Nephron (organoid): ENCODE measurements around the gene ASIC2.

Experiments used
- H3K27ac Mint-ChIP-seq, 3 experiments: 2 replicates each; pipeline ENCODE4 v1.8.0; 2020; ENCODE audit warnings: mixed read lengths in 3 of 3, mild to moderate bottlenecking in 2 of 3, moderate library complexity in 1 of 3
- H3K27me3 Mint-ChIP-seq: 2 replicates; pipeline ENCODE4 v1.8.0; 2021; ENCODE audit warnings: low read depth, mild to moderate bottlenecking, moderate library complexity, mixed read lengths
- H3K36me3 Mint-ChIP-seq: 2 replicates; pipeline ENCODE4 v1.8.0; 2020; ENCODE audit warnings: low read depth, mixed read lengths
- H3K4me1 Mint-ChIP-seq: 2 replicates; pipeline ENCODE4 v1.8.0; 2020; ENCODE audit warnings: mixed read lengths
- H3K4me3 Mint-ChIP-seq, 3 experiments: 2 replicates each; pipeline ENCODE4 v1.8.0; 2020; ENCODE audit warnings: mild to moderate bottlenecking in 3 of 3, mixed read lengths in 3 of 3, moderate library complexity in 2 of 3
- H3K9me3 Mint-ChIP-seq: 2 replicates; pipeline ENCODE4 v1.8.0; 2020; ENCODE audit warnings: mixed read lengths
- TF ChIP-seq, protein P1 (sequence below), 3 experiments: fragments of 200-600 bp; sonication (generic); IDR thresholded peaks; one replicate each; pipeline ENCODE4 v1.5.0; 2021; ENCODE audit warnings: antibody characterized with exemption in 3 of 3; ENCODE audit not compliant: unreplicated experiment in 3 of 3

The ASIC2 gene

GRCh38 chr17:33121272-33121671, 171.8 kb downstream of the ASIC2 start:
- Mint-ChIP-seq H3K36me3 (no peaks in the 10 kb centered on the region), H3K4me3 (no peak overlapping the region), H3K9me3 (no peaks in the 10 kb centered on the region), H3K27ac (no peak overlapping the region), H3K4me1 (peaks cover 24% of the 10 kb centered on the region), H3K27me3 (peaks cover 18% of the 10 kb centered on the region)
- TF ChIP-seq, protein P1, sequence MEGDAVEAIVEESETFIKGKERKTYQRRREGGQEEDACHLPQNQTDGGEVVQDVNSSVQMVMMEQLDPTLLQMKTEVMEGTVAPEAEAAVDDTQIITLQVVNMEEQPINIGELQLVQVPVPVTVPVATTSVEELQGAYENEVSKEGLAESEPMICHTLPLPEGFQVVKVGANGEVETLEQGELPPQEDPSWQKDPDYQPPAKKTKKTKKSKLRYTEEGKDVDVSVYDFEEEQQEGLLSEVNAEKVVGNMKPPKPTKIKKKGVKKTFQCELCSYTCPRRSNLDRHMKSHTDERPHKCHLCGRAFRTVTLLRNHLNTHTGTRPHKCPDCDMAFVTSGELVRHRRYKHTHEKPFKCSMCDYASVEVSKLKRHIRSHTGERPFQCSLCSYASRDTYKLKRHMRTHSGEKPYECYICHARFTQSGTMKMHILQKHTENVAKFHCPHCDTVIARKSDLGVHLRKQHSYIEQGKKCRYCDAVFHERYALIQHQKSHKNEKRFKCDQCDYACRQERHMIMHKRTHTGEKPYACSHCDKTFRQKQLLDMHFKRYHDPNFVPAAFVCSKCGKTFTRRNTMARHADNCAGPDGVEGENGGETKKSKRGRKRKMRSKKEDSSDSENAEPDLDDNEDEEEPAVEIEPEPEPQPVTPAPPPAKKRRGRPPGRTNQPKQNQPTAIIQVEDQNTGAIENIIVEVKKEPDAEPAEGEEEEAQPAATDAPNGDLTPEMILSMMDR (IDR thresholded peaks at IDR 0.05; ENCODE audit: unreplicated experiment in 3 of 3) = no peak

- no peak overlapping the region for H3K4me3 Mint-ChIP-seq
- H3K27me3 Mint-ChIP-seq = peaks cover 23% of the 10 kb centered on the region
- H3K27ac Mint-ChIP-seq = peak overlapping the region; percentile 15 to 64 (median 37)
- H3K36me3 Mint-ChIP-seq = no peaks in the 10 kb centered on the region
- H3K4me1 Mint-ChIP-seq = peaks cover 36% of the 10 kb centered on the region
- TF ChIP-seq, protein P1 (IDR thresholded peaks at IDR 0.05; ENCODE audit: unreplicated experiment in 3 of 3) = no peak
- H3K9me3 Mint-ChIP-seq = no peaks in the 10 kb centered on the region
Measured at GRCh38 chr17:33120103-33120502, 173.0 kb downstream of the ASIC2 start.

DNA sequence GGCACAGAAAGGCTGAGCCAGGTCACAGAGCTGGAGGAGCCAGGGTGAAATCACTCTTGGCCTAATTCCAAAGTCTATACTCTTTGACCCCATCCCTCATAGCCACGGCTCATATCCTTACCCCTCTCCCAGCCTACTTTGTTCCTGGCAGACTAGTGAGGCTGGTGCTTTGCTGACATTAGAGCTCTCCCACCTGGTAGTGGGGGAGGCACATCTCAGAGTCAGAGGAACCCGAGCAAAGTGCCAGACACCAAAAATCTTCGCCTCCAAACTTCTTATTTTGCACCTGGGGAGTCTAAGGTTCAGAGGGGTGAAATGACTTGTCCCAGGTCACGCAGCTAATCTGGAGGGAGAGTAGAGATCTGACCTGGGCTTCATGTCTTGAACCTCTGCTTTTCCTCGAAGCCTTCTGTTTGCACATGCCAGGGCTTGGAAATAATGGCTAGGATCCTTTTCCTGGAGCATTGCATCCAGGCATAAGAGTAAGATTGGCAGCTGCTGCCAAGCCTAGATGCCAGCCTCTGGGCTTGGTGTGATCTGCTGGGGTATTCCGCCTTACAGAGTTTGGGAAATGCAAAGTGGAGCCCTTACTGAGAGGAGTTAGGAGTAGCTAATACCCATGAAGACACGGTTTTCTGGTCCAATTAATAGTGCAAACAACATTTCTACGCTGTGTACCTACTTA, 174.6 kb downstream of the ASIC2 start:
- Mint-ChIP-seq H3K27ac (no peak overlapping the region), H3K9me3 (no peaks in the 10 kb centered on the region), H3K36me3 (no peaks in the 10 kb centered on the region), H3K27me3 (peaks cover 22% of the 10 kb centered on the region), H3K4me1 (peaks cover 43% of the 10 kb centered on the region), H3K4me3 (no peak overlapping the region)
- TF ChIP-seq, protein P1 (IDR thresholded peaks at IDR 0.05; ENCODE audit: unreplicated experiment in 3 of 3) = no peak

- Mint-ChIP-seq H3K9me3 (no peaks in the 10 kb centered on the region), H3K4me1 (peaks cover 52% of the 10 kb centered on the region), H3K4me3 (no peak overlapping the region), H3K36me3 (no peaks in the 10 kb centered on the region), H3K27ac (no peak overlapping the region), H3K27me3 (peaks cover 18% of the 10 kb centered on the region)
- TF ChIP-seq, protein P1 (IDR thresholded peaks at IDR 0.05; ENCODE audit: unreplicated experiment in 3 of 3) = no peak
Measured at GRCh38 chr17:33116021-33116551, 177.0 kb downstream of the ASIC2 start.

DNA sequence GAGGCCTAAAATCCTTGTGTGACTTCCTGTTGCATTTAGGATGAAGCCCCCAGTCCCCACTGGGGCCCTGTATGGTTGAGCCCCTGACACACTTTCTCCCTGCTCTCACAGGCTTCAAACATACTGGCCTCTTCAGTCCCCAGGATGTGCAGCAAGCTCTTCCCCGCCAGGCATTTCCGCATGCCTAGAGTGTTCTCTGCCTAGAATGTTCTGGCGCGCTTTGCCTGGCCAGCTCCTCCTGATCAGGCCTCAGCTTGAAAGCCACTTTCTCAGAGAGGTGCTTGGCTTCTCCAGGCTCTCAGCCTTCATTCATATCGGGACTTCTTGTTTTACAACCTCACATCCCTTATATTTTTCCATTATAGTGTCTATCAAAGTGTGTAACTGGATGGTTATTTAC, 177.7 kb downstream of the ASIC2 start:
- Mint-ChIP-seq H3K9me3 (no peaks in the 10 kb centered on the region), H3K4me1 (peaks cover 51% of the 10 kb centered on the region), H3K4me3 (no peak overlapping the region), H3K27ac (peak overlapping the region in 1 of 3 experiments; percentile 64), H3K36me3 (no peaks in the 10 kb centered on the region), H3K27me3 (peaks cover 18% of the 10 kb centered on the region)
- TF ChIP-seq, protein P1 (IDR thresholded peaks at IDR 0.05; ENCODE audit: unreplicated experiment in 3 of 3) = no peak

DNA sequence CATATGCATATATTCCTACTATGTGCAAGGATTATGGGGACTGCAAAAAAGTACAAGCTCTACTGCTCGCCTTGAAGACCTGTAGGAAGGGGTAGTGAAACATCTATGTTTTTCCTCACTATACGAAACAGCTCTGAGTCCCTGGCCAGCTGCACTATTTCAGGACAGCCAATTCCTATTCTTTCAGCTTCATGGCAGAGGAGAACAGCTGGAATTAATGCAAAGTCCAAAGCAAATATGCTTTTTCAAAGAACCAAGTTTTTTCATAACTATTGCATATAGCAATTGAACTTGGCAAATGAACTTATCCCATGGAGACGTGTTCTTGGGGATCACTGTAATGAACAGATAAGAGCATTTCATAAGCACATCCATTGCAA, 179.1 kb downstream of the ASIC2 start:
- H3K4me1 Mint-ChIP-seq = peaks cover 43% of the 10 kb centered on the region
- peak overlapping the region in 2 of 3 experiments; percentile 40 to 67 for H3K27ac Mint-ChIP-seq
- TF ChIP-seq, protein P1 (IDR thresholded peaks at IDR 0.05; ENCODE audit: unreplicated experiment in 3 of 3) = no peak
- no peaks in the 10 kb centered on the region for H3K9me3 Mint-ChIP-seq
- H3K27me3 Mint-ChIP-seq = peaks cover 13% of the 10 kb centered on the region
- no peaks in the 10 kb centered on the region for H3K36me3 Mint-ChIP-seq
- no peak overlapping the region for H3K4me3 Mint-ChIP-seq
